GM10847 (cell line): ENCODE measurements around the gene CCDC190.

Experiments
- POLR2A ChIP-seq: IDR thresholded peaks from 2 replicates; pipeline ENCODE4 v1.6.1; 2011; ENCODE audit not compliant: insufficient read length; ENCODE audit errors: extremely low read depth

CCDC190 gene

GRCh38 chr1:162861101-162861500 is at the start of gene CCDC190:
TSS of gene CCDC190 (minus strand) at chr1:162861175. CDS start at chr1:162859646, 1,529 bp downstream.
- no peak for TF ChIP-seq POLR2A

GRCh38 chr1:162910161-162910560 is 49.2 kb upstream of the CCDC190 start:
- no peak for TF ChIP-seq POLR2A

GRCh38 chr1:162908780-162909179 is 47.8 kb upstream of the CCDC190 start:
- no peak for TF ChIP-seq POLR2A

- TF ChIP-seq POLR2A: no peak
Observed at GRCh38 chr1:162908236-162908635, 47.3 kb upstream of the CCDC190 start.

- TF ChIP-seq POLR2A: no peak
Observed at GRCh38 chr1:162906485-162906884, 45.5 kb upstream of the CCDC190 start.

GRCh38 chr1:162905174-162906158 is 44.5 kb upstream of the CCDC190 start:
- no peak for TF ChIP-seq POLR2A

GRCh38 chr1:162904579-162904978 is 43.6 kb upstream of the CCDC190 start:
- no peak for TF ChIP-seq POLR2A

GRCh38 chr1:162904023-162904422 is 43.0 kb upstream of the CCDC190 start:
- no peak for TF ChIP-seq POLR2A

- TF ChIP-seq POLR2A: no peak
Observed at GRCh38 chr1:162903246-162903645, 42.3 kb upstream of the CCDC190 start.

- no peak for TF ChIP-seq POLR2A
Observed at GRCh38 chr1:162902416-162902815, 41.4 kb upstream of the CCDC190 start.

GRCh38 chr1:162901243-162901642 is 40.3 kb upstream of the CCDC190 start:
- no peak for TF ChIP-seq POLR2A

- no peak for TF ChIP-seq POLR2A
Observed at GRCh38 chr1:162899422-162900146, 38.6 kb upstream of the CCDC190 start.

- TF ChIP-seq POLR2A: no peak
Observed at GRCh38 chr1:162893612-162893908, 32.6 kb upstream of the CCDC190 start.

- no peak for TF ChIP-seq POLR2A
Observed at GRCh38 chr1:162892906-162893611, 32.1 kb upstream of the CCDC190 start.

GRCh38 chr1:162889989-162890388 is 29.0 kb upstream of the CCDC190 start:
- no peak for TF ChIP-seq POLR2A

GRCh38 chr1:162886705-162887104 is 25.7 kb upstream of the CCDC190 start:
- no peak for TF ChIP-seq POLR2A
